Liver (tissue), 9 donors: ENCODE measurements around the gene FGF12. TPM values are rescaled to one million over a fixed set of nuclear protein-coding genes. Genes with fewer than 3 reads are reported as not detected.

Source experiments
- DNase-seq: peaks from one replicate; pipeline ENCODE4 v3.0.0-alpha.2; 2017; ENCODE audit warnings: low spot score
- H3K27ac ChIP-seq, 2 donors: one replicate each; pipeline ENCODE4 v1.7.0; 2013; ENCODE audit warnings: inconsistent platforms in 2 of 2, low read length in 2 of 2, control low read depth in 1 of 2, low read depth in 1 of 2, mild to moderate bottlenecking in 1 of 2
- H3K27me3 ChIP-seq, 4 donors: one replicate each; pipeline versions ENCODE4 v1.6.1 to v1.7.0; 2013; ENCODE audit warnings: low read length in 3 of 4, inconsistent platforms in 1 of 4, mild to moderate bottlenecking in 1 of 4, moderate library complexity in 1 of 4; ENCODE audit not compliant: control insufficient read depth in 4 of 4, insufficient read depth in 4 of 4
- H3K36me3 ChIP-seq, 4 donors: one replicate each; pipeline versions ENCODE4 v1.6.1 to v1.7.0; 2013; ENCODE audit warnings: low read length in 3 of 4, mild to moderate bottlenecking in 3 of 4, low read depth in 1 of 4, moderate library complexity in 1 of 4; ENCODE audit not compliant: control insufficient read depth in 4 of 4, insufficient read depth in 3 of 4
- H3K4me1 ChIP-seq, 4 donors: one replicate each; pipeline versions ENCODE4 v1.6.1 to v1.7.0; 2013; ENCODE audit warnings: low read length in 3 of 4, mild to moderate bottlenecking in 3 of 4, moderate library complexity in 1 of 4; ENCODE audit not compliant: control insufficient read depth in 4 of 4, insufficient read depth in 4 of 4
- H3K4me3 ChIP-seq, 3 donors: one replicate each; pipeline versions ENCODE4 v1.6.1 to v1.7.0; 2013; ENCODE audit warnings: low read length in 3 of 3, control low read depth in 1 of 3, low read depth in 1 of 3, mild to moderate bottlenecking in 1 of 3
- H3K9ac ChIP-seq, 2 donors: one replicate each; pipeline ENCODE4 v1.7.0; 2013; ENCODE audit warnings: low read length in 2 of 2, mild to moderate bottlenecking in 2 of 2, moderate library complexity in 2 of 2, control low read depth in 1 of 2, low read depth in 1 of 2
- H3K9me3 ChIP-seq, 4 donors: one replicate each; pipeline versions ENCODE4 v1.6.1 to v1.7.0; 2013; ENCODE audit warnings: low read length in 3 of 4; ENCODE audit not compliant: control insufficient read depth in 4 of 4
- EGR1 ChIP-seq, 2 donors: IDR thresholded peaks; 2 replicates each; pipeline ENCODE4 v1.6.1; 2016 to 2018; ENCODE audit warnings: antibody characterized with exemption in 2 of 2, low read depth in 2 of 2
- FOXA1 ChIP-seq: IDR thresholded peaks from 2 replicates; pipeline ENCODE4 v1.6.1; 2016; ENCODE audit warnings: antibody characterized with exemption
- FOXA2 ChIP-seq: IDR thresholded peaks from 2 replicates; pipeline ENCODE4 v1.6.1; 2016; ENCODE audit warnings: antibody characterized with exemption
- GABPA ChIP-seq, 2 donors: IDR thresholded peaks in 1 of 2; conservative IDR thresholded peaks in 1 of 2; 2 replicates each; pipeline ENCODE4 v1.6.1; 2016; ENCODE audit warnings: antibody characterized with exemption in 2 of 2, mild to moderate bottlenecking in 1 of 2, moderate library complexity in 1 of 2
- HNF4G ChIP-seq: IDR thresholded peaks from 2 replicates; pipeline ENCODE4 v1.6.1; 2016; ENCODE audit warnings: antibody characterized with exemption
- JUND ChIP-seq, 2 donors: IDR thresholded peaks; 2 replicates each; pipeline ENCODE4 v1.6.1; 2016; ENCODE audit warnings: antibody characterized with exemption in 2 of 2
- NR2F2 ChIP-seq: IDR thresholded peaks from 2 replicates; pipeline ENCODE4 v1.6.1; 2016; ENCODE audit warnings: antibody characterized with exemption
- RAD21 ChIP-seq, 2 donors: IDR thresholded peaks; 2 replicates each; pipeline ENCODE4 v1.6.1; 2016; ENCODE audit warnings: antibody characterized with exemption in 2 of 2, mild to moderate bottlenecking in 2 of 2
- REST ChIP-seq: IDR thresholded peaks from 2 replicates; pipeline ENCODE4 v1.6.1; 2016; ENCODE audit warnings: antibody characterized with exemption, mild to moderate bottlenecking
- RXRA ChIP-seq, 2 donors: IDR thresholded peaks; 2 replicates each; pipeline ENCODE4 v1.6.1; 2017 to 2018; ENCODE audit warnings: antibody characterized with exemption in 2 of 2, mild to moderate bottlenecking in 1 of 2
- TAF1 ChIP-seq: conservative IDR thresholded peaks from 2 replicates; pipeline ENCODE4 v1.6.1; 2016; ENCODE audit warnings: antibody characterized with exemption, mild to moderate bottlenecking
- YY1 ChIP-seq: IDR thresholded peaks from 2 replicates; pipeline ENCODE4 v1.6.1; 2016; ENCODE audit warnings: antibody characterized with exemption, mild to moderate bottlenecking
- WGBS: extraction: QIAGEN DNeasy Blood & Tissue Kit; methylation state at CpG from one replicate; pipeline ENCODE4 v1.1.7; 2013; 5-methylcytosine and 5-hydroxymethylcytosine counted together
- polyA plus RNA-seq, 2 donors: library from polyadenylated mRNA; stranded (reverse) in 1 of 2; unstranded in 1 of 2; fragments of 200-250 nt in 1 of 2; fragments of >200 nt in 1 of 2; fragmentation: Nextera tagmentation in 1 of 2; extraction: Ambion mirVana in 1 of 2; gene quantifications; one replicate each; pipeline versions ENCODE4 v1.2.1 to v1.2.3, GENCODE V29; 2013 to 2015
- total RNA-seq, 2 donors: library from RNA; depleted of rRNA; stranded (reverse); fragments of >200 nt; gene quantifications; one replicate each; pipeline ENCODE4 v1.2.3, GENCODE V29; 2014
- TF ChIP-seq, protein P1 (sequence below): fragments of 150-350 bp; IDR thresholded peaks from 2 replicates; pipeline ENCODE4 v1.5.1; 2017; ENCODE audit warnings: improper control_type of control experiment, low read depth, low read length; ENCODE audit not compliant: missing input control
- TF ChIP-seq, protein P2 (sequence below): IDR thresholded peaks from 2 replicates; pipeline ENCODE4 v1.6.1; 2016; ENCODE audit warnings: antibody characterized with exemption
- TF ChIP-seq, protein P3 (sequence below): IDR thresholded peaks from 2 replicates; pipeline ENCODE4 v1.6.1; 2016; ENCODE audit warnings: antibody characterized with exemption
- donor health status: healthy.
- donor health status: healthy.
- donor health status: healthy.
- donor health status: healthy.
- donor health status: healthy.

FGF12 gene
- total and polyA plus RNA-seq, 4 donors, result 0.11 to 0.59 (median 0.19) TPM

GRCh38 chr3:192336286-192336685 lies 391.1 kb downstream of the FGF12 start:
- Histone ChIP-seq H3K9me3 (no peaks in the 10 kb centered on the region), H3K36me3 (no peaks in the 10 kb centered on the region), H3K9ac (no peak overlapping the region), H3K27me3 (peaks cover 0 to 3% (median 0%) of the 10 kb centered on the region in 4 donors), H3K4me1 (no peaks in the 10 kb centered on the region), H3K27ac (no peak overlapping the region), H3K4me3 (no peak overlapping the region)
- DNase-seq, result no peak
- WGBS, result 75% methylated on average over 5 of the region's 5 CpGs
- TF ChIP-seq RAD21 (IDR thresholded peaks at IDR 0.05) (peak in 1 of 2 donors; percentile 14), JUND (IDR thresholded peaks at IDR 0.05) (no peak)

DNA sequence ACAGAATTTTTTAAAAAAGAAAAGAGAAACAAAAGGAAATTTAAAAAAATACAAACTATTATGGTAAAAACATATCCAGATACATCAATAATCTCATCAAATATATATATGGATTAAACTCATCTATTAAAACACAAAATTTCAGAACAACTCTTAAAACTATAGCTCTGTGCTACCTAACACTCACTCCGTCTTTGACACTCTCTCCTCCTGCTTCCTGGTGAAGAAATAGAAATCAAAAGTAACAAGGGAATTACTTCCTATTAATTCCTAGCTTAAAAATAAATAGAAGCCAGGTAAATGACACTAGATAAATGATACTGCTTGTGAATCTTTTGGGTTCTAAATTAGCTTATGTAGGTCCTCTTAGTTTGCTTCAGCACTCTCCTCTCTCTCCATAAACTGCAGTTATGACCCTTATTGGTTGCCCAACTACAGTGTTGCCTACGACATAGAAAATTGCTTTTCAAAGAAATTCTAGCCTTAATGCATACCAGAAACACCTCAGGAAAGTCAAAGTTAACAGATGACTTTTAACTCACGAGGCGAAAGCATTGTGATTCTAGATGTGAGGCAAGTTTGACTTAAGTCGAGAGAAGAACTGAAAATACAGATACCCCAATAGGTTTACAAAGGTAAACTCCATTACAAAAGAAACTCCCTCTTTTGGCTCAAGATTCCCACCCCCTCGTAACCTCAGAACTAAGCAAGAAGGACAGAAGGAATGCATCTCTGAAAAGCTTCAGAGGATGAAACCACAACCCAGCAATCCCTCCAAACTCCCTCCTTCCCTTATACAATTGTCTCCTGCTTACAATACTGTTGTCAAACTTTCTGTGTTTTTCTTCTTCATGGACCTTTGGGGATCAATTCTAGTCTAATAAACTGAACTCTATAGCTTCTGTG lies 394.7 kb downstream of the FGF12 start:
- DNase-seq, result no peak
- Histone ChIP-seq H3K4me1 (no peaks in the 10 kb centered on the region), H3K4me3 (no peak overlapping the region), H3K36me3 (no peaks in the 10 kb centered on the region), H3K9me3 (no peaks in the 10 kb centered on the region), H3K27me3 (no peaks in the 10 kb centered on the region), H3K27ac (no peak overlapping the region), H3K9ac (peak overlapping the region in 1 of 2 donors; percentile 54)
- 75% methylated on average over 6 of the region's 6 CpGs for WGBS
- TF ChIP-seq YY1 (no peak), REST (no peak), FOXA2 (no peak), TAF1 (no peak), RAD21 (IDR thresholded peaks at IDR 0.05) (no peak), RXRA (IDR thresholded peaks at IDR 0.05) (no peak), FOXA1 (no peak), NR2F2 (no peak), EGR1 (IDR thresholded peaks at IDR 0.05; ENCODE audit: low read depth in 2 of 2) (no peak), JUND (IDR thresholded peaks at IDR 0.05) (no peak), GABPA (IDR thresholded peaks at IDR 0.05 in 1 of 2, conservative IDR thresholded peaks at IDR 0.05 in 1 of 2) (no peak), HNF4G (no peak)
- TF ChIP-seq, protein P1, sequence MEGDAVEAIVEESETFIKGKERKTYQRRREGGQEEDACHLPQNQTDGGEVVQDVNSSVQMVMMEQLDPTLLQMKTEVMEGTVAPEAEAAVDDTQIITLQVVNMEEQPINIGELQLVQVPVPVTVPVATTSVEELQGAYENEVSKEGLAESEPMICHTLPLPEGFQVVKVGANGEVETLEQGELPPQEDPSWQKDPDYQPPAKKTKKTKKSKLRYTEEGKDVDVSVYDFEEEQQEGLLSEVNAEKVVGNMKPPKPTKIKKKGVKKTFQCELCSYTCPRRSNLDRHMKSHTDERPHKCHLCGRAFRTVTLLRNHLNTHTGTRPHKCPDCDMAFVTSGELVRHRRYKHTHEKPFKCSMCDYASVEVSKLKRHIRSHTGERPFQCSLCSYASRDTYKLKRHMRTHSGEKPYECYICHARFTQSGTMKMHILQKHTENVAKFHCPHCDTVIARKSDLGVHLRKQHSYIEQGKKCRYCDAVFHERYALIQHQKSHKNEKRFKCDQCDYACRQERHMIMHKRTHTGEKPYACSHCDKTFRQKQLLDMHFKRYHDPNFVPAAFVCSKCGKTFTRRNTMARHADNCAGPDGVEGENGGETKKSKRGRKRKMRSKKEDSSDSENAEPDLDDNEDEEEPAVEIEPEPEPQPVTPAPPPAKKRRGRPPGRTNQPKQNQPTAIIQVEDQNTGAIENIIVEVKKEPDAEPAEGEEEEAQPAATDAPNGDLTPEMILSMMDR, result no peak
- TF ChIP-seq, protein P2, sequence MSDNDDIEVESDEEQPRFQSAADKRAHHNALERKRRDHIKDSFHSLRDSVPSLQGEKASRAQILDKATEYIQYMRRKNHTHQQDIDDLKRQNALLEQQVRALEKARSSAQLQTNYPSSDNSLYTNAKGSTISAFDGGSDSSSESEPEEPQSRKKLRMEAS, result no peak
- TF ChIP-seq, protein P3, sequence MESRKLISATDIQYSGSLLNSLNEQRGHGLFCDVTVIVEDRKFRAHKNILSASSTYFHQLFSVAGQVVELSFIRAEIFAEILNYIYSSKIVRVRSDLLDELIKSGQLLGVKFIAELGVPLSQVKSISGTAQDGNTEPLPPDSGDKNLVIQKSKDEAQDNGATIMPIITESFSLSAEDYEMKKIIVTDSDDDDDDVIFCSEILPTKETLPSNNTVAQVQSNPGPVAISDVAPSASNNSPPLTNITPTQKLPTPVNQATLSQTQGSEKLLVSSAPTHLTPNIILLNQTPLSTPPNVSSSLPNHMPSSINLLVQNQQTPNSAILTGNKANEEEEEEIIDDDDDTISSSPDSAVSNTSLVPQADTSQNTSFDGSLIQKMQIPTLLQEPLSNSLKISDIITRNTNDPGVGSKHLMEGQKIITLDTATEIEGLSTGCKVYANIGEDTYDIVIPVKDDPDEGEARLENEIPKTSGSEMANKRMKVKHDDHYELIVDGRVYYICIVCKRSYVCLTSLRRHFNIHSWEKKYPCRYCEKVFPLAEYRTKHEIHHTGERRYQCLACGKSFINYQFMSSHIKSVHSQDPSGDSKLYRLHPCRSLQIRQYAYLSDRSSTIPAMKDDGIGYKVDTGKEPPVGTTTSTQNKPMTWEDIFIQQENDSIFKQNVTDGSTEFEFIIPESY, result no peak
